NCI-H2196 treated with DMSO at 0.1 percent for 48 hours (cell line): ENCODE measurements around the gene GPR17.

ENCODE experiments used
- DNase-seq: peaks from one replicate; lab custom pipeline; 2025; ENCODE audit not compliant: unreplicated experiment; lab: John Stamatoyannopoulos, UW

GPR17 gene

DNA sequence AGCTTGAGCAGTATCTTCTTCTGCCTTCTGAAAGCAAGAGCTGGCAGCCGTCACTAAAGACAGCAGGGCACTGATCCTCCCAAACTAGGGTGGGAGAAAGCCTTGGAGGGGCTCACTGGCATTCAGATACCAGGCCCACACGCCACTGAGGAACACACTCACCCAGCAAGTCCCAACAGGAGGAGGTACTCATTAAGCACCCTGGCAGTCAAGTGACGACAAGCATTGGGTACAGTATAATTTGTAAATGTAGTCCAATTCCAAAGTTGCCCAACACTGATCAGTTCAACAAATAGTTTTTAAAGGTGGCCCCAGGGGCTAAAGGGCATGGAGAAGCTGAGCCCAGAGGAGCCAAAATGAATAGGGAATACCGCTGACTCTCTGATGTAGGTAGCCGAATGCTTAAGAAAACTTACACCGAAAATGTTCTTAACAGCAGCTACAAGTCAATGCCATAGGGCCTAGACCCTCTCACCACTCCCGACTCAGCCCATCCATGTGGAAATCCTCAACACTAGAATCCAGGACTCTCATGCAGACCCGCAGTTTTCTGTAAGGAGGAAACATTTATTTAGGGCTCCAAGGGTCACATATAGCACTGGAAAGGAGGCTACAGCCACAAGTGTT is 19.4 kb downstream of the GPR17 start:
- no peak for DNase-seq

DNA sequence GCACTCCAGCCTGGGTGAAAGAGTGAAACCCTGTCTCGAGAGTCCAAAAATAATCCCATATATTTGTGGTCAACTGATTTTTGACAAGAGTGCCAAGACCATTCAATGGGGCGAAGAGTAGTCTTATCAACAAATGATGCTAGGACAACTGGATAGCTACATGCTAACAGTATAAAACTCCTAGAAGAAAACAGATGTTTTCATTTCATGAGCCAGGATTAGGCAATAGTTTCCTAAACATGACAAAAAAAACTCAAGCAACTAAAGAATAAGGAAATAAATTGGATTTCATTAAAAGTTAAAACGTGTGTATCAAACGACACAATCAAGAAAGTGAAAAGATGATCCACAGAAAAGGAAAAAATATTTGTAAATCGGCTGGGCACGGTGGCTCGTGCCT is 23.1 kb downstream of the GPR17 start:
- no peak for DNase-seq

DNA sequence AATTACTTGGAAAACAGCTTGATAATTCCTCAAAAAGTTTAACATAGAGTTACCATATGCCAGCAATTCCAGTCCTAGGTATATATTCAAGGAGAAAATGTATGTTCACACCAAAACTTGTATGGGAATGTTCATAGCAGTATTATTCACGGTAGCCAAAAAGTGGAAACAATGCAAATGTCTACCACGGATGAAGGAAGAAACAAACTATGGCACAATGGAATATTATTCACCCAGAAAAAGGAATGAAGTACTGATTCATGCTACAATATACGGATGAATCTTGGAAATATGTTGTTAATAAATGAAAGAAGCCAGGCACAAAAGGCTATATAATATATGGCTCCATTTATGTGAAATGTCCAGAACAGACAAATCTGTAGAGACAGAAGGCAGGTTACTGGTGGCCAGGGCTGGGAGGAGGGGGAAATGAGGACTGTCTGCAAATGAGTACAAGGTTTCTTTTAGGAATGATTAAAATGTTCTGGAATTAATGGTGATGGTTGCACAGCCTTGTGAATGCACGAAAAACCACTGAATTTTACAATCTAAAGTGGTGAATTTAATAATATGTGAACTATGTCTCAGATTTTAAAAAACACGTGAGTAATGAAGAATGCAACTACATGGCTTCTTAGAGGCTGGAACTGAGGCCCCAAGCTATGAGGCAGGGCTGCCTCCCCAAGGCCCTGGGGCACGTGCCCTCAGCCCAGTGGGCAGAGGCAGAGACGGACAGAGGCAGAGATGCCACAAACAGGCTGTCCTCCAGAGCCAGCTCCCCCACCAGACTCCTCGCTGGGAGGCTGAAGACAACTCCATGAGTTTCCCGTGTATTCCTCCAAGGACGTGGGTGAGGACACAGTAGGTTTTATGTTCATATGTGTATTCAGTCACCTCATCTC is 24.4 kb downstream of the GPR17 start:
- no peak for DNase-seq

DNA sequence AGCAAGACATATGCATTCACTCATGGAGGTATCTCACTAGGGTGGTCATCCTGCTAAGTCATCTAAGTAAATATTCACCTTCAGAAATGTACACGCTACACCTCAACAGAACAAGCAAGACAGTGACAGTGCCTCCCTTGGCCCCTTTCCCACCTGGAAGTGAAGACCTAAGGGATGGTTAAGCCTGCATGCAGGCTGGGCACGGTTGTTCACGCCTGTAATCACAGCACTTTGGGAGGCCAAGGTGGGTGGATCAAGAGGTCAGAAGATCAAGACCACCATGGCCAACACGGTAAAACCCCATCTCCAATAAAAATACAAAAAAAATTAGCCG is 25.0 kb downstream of the GPR17 start:
- DNase-seq, result no peak

DNA sequence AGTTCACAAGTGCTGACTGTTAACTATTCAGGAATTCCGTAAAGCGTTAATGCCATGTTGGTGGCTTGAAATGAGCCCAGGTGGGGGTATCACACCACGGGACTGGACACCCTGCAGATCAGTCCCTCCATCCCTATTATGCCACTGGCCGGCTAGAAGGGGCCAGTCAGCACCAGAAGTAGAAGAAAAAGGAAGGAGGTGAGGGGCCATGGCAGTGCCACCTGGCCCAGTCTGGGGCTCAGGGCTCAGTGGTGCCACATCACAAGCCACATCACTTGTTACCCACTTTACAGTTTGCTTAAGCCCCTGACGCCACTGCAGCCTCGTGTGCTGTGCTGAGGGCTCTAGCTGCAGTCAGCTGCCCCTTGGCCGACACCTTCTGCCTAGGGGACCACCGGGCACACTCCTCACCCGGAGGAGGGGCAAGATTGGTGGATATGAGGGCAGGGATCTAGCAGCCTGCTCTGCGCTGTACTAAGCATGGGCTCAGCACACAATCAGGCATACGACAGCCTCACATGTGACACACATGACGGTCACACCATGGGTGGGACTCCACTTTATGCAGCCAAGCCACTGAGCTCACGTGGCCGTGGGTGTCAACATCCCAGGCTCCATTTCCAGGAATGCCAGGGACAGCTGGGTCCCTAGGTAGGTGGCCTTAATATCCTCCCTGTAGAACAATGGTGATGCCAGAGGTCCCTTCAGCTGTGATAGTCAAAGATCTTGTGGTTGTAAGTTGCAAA is 25.8 kb downstream of the GPR17 start:
- DNase-seq, result no peak

DNA sequence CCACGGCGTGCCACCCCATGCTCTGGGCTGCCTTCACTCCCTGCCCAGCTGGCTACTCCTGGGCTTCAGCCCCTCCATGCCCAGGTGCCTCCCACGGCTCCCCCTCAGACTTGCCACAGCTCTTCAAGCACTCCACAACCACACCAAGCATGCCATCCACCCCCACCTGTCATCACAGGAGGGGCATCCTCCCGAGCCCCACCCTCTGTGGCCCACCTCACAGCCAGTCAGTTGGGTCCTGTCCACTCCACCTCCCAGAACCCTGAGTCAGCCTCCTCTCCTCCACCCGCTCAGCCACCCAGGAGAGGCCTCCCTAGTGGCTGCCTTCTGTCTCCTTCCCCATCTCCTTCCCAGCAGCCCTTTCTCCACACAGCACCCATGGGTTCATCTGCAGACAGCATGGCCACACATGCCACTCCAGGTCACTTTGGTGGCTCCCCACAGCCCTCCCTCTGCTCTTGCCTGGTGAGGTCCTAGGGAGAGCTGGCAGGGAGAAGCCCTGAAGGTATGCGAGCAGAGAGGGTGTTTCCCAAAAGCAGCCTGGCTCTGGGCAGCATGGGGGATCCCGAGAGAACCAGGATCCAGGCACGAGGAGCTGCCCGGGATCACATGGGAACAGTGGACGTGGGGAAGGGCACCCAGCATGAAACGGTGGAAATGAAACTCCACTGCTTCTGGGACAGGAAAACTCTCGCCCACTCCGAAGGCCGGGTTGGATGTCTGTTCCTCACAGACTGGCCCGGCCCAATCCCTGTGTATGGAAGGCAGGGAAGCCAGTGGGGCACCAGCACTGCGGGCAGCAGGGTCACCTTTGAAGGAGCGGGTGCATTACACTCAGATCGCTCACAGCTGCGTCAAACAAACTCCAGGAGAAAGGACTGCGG is 26.6 kb downstream of the GPR17 start:
- no peak for DNase-seq

DNA sequence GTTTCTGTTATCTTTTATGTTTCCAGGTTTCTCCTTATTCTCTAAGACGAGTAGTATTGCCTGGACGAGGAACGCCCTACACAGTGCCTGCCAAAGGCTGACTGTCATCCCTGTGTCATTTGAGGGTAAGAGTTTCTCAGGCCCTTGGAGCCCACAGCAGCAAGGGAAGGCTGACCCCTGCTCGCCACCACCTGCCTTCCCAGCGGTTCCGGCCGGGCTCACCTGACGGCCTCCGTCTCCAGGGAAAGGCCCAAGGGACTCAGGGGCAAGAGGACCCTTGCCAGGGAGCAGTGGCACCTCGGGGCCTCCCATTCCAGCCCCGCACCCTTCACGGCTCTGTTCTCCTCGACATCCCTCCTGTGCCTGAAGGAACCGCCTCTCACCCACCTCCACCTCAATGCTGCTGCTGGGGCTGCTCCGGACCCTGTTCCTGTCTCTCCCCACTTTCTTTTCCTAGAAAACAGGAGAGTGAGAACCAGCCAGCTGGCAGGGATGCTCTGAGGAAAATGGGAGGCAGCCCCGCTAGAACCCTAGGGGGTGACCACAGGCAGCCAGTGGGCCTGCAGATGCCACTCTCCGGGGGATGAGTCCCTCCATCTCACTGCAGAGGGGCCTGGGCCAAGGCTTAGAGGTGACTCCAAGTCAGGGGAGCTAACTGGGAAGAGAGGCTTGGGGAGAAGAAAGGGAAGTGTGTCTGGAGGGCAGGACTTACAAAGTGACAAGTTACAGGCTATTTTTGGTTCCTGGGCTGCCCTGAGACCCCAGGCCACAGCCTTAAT is 27.5 kb downstream of the GPR17 start:
- no peak for DNase-seq

DNA sequence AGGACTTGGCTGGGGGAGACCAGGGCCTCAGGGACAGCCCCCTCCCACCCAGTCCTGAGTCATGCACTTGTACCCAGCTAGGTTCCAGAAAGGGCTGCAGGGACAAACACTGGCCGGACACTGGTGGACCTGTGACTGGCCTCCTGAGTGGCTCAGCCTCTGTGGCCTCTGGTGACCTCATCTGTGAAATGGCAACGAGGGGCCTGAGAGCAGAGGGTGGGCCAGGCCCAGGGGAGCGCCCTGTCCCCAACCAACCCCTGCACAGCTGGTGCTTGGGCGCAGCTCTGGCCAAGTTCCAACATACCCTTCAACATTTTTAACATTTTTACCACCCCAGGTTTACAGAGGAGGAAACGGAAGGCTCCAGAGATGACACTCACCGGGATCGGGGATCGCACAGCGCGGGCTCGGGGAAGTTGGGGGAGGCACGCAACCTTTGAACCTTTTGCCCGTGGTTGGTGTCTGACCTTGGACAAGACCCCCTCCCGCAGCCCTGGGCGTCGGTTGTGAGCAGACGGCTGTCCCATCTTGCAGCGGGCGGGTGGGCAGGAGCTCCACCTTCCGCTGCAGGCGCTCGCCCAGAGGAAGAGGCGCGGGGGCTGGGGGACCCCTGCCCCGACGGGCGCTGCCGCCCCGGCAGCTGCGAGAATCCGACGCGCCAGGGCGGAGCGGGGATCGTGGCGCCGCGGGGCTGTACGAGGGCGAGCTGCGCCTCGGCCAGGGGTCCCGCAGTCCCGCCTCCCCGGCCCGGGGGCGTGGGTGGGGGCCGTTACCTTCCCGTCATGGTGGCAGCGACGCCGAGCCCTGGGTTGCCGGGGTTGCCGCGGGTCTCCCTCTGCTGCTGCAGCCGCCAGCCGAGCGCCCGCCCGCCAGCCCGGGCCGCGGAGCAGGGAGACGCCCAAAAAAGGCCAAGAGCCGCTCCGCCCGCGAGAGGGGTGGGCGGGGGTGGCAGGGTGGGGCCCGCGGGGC is 28.6 kb downstream of the GPR17 start:
- DNase-seq, result no peak

DNA sequence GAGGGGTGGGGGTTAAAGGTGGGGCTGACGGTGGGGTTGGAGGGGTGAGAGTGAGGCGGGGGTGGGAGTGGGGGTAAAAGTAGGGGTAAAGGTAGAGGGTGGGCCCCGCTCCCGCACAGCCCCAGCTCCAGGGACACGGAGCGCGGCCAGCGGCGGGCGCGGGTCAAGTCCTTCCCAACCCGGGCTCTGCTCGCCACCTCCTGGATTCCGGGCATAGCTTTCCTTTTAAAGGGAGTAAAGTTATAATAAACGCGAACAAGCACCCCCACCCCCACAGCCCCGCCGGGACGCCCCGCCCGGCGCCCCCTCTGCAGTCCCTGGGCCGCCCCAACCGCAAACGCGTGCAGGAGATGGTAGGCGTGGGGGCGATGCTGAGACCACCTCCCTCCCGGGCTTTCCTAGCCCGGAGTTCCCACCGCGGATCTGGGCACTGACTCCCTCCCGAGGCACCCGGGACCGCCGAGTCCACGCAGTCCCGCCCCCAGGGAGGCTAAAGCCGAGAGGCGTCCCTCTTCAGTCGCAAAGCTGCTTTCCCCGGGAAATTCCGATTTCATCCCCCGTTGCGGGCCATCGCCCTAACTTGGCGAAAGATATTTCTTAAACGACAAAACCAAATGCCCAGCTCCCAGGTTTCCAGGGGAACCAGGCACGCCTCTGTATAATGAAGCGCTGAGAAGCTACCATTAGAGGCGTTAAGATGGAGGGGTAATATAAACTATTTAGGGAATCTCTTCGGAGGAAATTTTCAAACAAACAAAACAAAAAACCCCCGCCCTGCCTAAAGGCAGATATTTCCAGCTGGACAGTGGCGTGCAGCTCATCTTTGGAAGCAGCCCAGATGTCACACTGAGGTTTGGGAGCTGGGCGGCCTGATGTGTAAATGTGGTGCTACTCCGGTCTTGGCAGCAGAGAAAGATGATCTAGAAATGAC is 29.6 kb downstream of the GPR17 start, which contains the start of gene LIMS2:
Gene LIMS2, minus strand, starts transcription at position 200 of the 931 bp plus-strand sequence. CDS start 506 bp downstream, outside the sequence.
- DNase-seq, result no peak

DNA sequence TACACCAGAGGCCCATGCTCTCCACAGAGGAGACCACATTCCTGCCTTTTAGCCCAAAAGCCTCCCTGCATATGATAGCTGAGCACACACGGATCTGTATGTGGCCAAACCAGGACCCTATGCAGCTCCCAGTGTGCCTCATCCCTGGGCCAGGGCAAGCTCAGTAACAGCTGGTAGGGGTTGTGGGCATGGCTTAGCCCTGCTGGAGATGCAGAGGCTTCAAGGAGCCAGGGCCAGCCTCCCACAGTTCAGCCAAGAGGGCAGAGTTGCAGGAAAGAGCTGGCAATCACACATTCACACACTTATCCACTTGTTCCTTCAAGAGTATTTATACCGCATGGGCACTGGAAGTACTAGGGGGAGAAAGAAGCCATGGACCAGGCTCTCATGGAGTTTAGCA is 31.0 kb downstream of the GPR17 start:
- no peak for DNase-seq

DNA sequence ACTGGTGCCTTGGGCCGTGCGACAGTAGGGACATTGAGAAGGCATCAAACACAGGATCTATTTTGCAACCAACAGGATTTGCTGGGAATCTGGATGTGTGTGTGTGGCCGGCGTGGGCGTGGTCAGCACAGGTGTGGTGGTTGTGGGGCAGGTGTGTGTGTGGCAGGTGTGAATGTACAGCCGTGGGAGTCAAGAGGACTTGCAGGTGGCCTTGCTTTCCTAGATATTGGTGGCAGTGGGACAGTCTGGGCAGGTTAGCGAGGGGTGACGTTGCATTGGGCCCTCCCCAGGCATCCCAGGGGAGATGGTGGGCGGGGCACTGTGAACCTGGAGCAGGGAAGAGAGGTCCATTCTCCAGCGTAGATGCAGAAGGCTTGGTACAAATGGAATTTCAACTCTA is 32.6 kb downstream of the GPR17 start:
- DNase-seq, result no peak

DNA sequence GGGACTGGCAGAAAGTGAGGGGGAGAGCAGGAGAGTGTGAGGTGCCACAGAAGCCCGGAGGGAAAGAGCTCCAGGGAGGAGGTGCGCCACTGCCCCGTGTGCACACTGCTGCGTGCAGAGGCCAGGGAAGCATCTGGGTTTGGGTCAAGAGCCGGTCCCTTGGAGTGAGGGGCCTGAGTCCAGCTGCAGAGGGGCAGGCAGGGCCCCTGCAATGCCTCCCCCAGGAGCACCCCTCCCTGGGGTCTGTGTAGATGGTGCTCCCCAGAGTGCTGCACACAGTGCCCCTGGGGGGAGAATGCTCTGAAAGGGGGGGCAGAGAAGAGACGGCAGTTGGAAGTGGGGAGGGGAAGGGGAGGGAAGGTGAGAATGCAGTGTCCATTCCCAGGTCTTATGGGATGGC is 33.0 kb downstream of the GPR17 start:
- no peak for DNase-seq

DNA sequence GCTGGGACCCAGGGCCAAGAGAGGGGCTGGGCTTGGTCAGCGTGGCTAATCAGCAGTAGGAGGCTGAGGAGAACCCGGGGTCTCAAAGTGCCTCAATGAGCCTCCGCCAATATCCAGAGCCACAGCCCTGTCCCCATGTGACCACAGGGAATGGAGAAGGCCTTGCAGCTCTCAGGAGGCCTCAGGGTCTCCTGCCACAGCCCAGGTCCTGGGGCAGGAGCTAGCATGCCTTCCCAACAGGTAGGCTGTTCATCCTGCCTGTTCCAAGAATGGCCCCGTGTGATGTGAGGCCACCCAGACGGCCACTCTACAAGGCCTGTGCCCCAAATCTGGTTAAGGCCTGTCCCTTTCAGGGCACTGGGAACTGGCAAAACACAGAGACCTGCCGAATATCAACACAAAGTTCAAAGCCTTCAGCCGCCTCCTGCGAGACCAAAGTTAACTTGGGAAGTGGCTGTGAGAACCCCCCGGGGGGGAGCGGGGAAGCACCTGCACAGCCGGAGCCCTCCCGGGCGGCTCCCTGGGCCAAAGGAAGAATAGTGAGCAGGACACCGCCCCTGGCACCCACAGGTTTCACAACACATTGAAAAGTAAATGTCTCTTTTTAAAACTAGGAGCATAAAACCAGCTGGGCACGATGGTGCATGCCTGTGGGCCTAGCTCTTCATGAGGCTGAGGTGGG is 33.9 kb downstream of the GPR17 start:
- no peak for DNase-seq

DNA sequence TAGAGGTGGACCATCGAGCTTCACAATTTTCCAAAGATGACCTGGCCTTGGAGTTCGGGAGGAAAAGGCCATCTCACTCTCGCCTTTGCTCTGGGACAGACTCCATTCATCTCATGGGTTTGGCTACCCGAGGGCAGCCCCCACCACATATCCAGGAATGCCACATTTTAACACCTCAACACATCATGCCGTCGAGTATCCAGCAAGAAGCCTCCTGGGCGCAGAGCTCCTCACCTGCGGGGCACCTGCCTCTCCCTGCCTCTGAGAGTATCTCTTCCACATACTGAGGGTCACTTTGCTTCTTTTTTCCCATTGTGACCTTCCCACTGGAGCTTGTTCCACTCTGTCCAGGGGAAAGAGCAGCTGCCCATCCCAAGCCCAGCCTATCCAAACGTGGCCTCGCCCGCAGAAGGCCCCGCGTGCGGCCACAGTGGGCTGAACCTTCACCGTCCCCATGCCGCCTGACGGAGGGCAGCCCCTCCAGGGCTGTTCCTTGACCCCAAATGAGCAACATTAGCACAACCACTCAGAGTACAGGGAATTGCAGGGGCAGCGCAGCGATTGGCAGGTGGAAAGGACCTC is 34.8 kb downstream of the GPR17 start:
- DNase-seq, result no peak

DNA sequence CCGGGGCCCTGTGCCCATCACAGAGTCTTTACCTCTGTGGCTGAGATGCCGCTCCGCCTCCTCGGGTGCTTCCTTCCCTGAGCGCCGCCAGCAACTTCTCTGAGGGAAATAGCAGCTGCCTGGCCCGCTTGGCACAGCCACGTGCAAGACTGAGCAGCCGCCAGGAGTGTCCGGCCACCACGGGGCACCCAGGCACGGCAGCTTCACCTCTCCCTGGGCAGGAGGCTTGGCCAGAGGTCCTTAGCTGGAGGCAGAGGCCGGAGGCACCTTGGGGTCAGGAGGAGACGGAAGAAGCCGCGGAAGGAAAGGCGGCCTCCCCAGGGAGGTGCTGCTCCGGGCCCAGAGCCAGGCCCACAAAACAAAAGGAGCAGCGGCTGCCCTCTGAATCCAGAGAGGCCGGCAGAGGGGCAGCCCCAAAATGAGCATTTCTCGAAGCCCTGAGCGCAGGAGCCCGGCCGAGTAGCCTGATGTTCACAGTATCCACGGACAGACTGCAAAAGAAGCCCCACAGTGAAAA is 35.4 kb downstream of the GPR17 start:
- DNase-seq, result no peak

DNA sequence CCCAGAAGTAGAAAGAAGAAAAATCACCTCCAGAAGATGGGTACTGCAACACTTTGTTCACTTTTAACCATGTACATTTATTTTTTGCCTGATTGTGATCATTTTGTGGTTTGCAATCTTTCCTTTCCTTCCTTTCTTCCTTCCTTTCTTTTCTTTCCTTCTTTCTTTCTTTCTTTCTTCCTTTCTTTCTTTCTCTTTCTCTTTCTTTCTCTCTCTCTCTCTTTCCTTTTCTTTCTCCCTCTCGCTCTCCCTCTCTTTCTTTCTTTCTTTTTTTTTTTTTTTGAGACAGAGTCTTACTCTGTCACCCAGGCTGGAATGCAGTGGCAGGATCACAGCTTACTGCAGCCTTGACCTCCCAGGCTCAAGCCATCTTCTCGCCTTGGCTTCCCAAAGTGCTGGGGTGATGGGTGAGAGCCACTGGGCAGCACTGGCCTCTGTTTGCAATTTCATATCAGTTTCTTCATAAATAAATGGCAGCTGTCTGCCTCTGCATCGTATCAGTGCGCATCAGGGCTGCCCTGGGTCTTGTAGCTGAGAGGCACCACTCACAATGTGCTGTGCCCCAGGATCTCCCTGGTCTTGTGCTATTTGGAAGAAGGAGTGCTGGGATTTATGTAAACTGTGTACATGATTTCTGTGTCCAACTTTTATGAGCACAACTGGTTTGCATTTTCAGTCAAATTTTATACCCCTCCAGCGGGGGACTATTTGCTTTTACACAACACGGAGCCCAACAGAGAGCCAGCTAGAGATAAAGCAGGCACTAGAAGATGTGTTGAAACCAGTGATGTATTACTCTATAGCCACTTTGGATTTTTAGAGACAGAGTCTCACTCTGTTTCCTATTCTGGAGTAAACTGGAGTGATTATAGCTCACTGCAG is 36.3 kb downstream of the GPR17 start:
- DNase-seq, result no peak
